HepG2 (cell line): Measurements from ENCODE around the gene LOXL3. TPM values are rescaled to one million over a fixed set of nuclear protein-coding genes. Genes with fewer than 3 reads are reported as not detected.

Experiments used
- ATAC-seq: fragments of 200-7000 bp; cut with Tn5 transposase; 3 replicates; pipeline ENCODE4 v1.9.1; 2020; ENCODE audit warnings: mild to moderate bottlenecking, moderate library complexity
- BruUV-seq: library from RNA; stranded (reverse); fragments of 400-500 nt; replicated peaks from 2 replicates; lab custom pipeline; 2021; lab: Mats Ljungman, UMichigan
- CTCF ChIA-PET: fragments of 300-600 bp; formaldehyde crosslinking; extraction: SDS; loops from one replicate; lab custom pipeline; 2021; ENCODE audit warnings: low total read pairs, inconsistent platforms, low intra/inter-chr PET ratio; lab: Yijun Ruan, JAX
- POLR2A ChIA-PET: fragments of 350-600 bp; sonication (Branson Sonifier 250); formaldehyde crosslinking; loops from one replicate; lab custom pipeline; 2020; ENCODE audit warnings: antibody characterized with exemption, inconsistent platforms; lab: Yijun Ruan, JAX
- DNase-seq: peaks from one replicate; pipeline ENCODE4 v3.0.0-alpha.2; 2015; ENCODE audit warnings: low spot score
- FAIRE-seq: peaks from 3 replicates; lab custom pipeline; 2011; peaks lifted over from hg19 to GRCh38; lab: Jason Lieb, UNC
- H2AFZ ChIP-seq: one replicate; pipeline ENCODE4 v1.6.1; 2011; ENCODE audit warnings: low read length, inconsistent platforms
- H3K27ac ChIP-seq: fragments of 300-600 bp; 3 replicates; pipeline ENCODE4 v1.8.0; 2011; ENCODE audit warnings: mixed run types, mild to moderate bottlenecking, mixed read lengths, low read length, inconsistent platforms; ENCODE audit not compliant: insufficient read depth; ENCODE audit errors: extremely low read length
- H3K27me3 ChIP-seq, 2 experiments: fragments of 200-600 bp in 1 of 2; 2 replicates in 1 of 2; 3 replicates in 1 of 2; pipeline versions ENCODE4 v1.6.0 to v1.8.0; 2011; ENCODE audit warnings: low read length in 2 of 2, mild to moderate bottlenecking in 2 of 2, moderate library complexity in 2 of 2, inconsistent platforms in 1 of 2; ENCODE audit not compliant: insufficient read depth in 2 of 2, control insufficient read depth in 1 of 2
- H3K36me3 ChIP-seq, 2 experiments: fragments of 200-600 bp in 1 of 2; replicated peaks in 1 of 2; 2 replicates in 1 of 2; 3 replicates in 1 of 2; pipeline versions ENCODE4 v1.5.1 to v1.8.0; 2011; ENCODE audit warnings: low read length in 2 of 2, inconsistent platforms in 1 of 2; ENCODE audit not compliant: insufficient read depth in 2 of 2, control insufficient read depth in 1 of 2
- H3K4me1 ChIP-seq: 2 replicates; pipeline ENCODE4 v1.5.1; 2012; ENCODE audit warnings: low read length, inconsistent platforms; ENCODE audit not compliant: insufficient read depth
- H3K4me2 ChIP-seq: 2 replicates; pipeline ENCODE4 v1.6.0; 2011; ENCODE audit warnings: low read depth, low read length, inconsistent platforms
- H3K4me3 ChIP-seq, 3 experiments: fragments of 200-600 bp in 1 of 3; sonication (generic), shearing (Covaris generic) in 1 of 3; replicated peaks in 1 of 3; 2 replicates each; pipeline ENCODE4 v1.5.1; 2011 to 2016; ENCODE audit warnings: low read length in 3 of 3, inconsistent platforms in 2 of 3, low read depth in 2 of 3, mild to moderate bottlenecking in 2 of 3, control low read depth in 1 of 3, mixed read lengths in 1 of 3; ENCODE audit not compliant: insufficient read depth in 1 of 3
- H3K79me2 ChIP-seq: one replicate; pipeline ENCODE4 v1.6.1; 2011; ENCODE audit warnings: low read length, inconsistent platforms; ENCODE audit not compliant: insufficient read depth
- H3K9ac ChIP-seq: 2 replicates; pipeline ENCODE4 v1.6.0; 2011; ENCODE audit warnings: mild to moderate bottlenecking, low read depth, low read length, inconsistent platforms; ENCODE audit not compliant: insufficient read depth
- H3K9me3 ChIP-seq: 2 replicates; pipeline ENCODE4 v1.5.1; 2012; ENCODE audit warnings: mild to moderate bottlenecking, low read length
- H4K20me1 ChIP-seq: 2 replicates; pipeline ENCODE4 v1.6.0; 2011; ENCODE audit warnings: inconsistent platforms, mild to moderate bottlenecking, low read length, moderate library complexity; ENCODE audit not compliant: insufficient read depth
- EHMT2 ChIP-seq: fragments of 200-600 bp; sonication (generic); IDR thresholded peaks from 2 replicates; pipeline ENCODE4 v1.7.0; 2017; ENCODE audit warnings: antibody characterized with exemption, low read depth, low read length, borderline replicate concordance
- KAT8 ChIP-seq: IDR thresholded peaks from 2 replicates; pipeline ENCODE4 v1.6.1; 2016; ENCODE audit warnings: missing genetic modification reagents, missing compliant biosample characterization
- KDM6A ChIP-seq: IDR thresholded peaks from 2 replicates; pipeline ENCODE4 v1.6.1; 2016; ENCODE audit warnings: low read depth
- MAF1 ChIP-seq: sonication (generic); formaldehyde crosslinking; IDR thresholded peaks from 2 replicates; pipeline ENCODE4 v1.5.0; 2020; ENCODE audit warnings: missing genetic modification reagents, borderline replicate concordance
- MZF1 ChIP-seq: sonication (generic); formaldehyde crosslinking; IDR thresholded peaks from 2 replicates; pipeline ENCODE4 v1.8.1; 2023; ENCODE audit warnings: mild to moderate bottlenecking, missing genetic modification reagents, borderline replicate concordance
- NAIF1 ChIP-seq: sonication (generic); formaldehyde crosslinking; IDR thresholded peaks from 2 replicates; pipeline ENCODE4 v1.5.0; 2020; ENCODE audit warnings: mild to moderate bottlenecking, missing genetic modification reagents, borderline replicate concordance
- PHF20 ChIP-seq: sonication (generic); formaldehyde crosslinking; IDR thresholded peaks from 2 replicates; pipeline ENCODE4 v1.5.0; 2020; ENCODE audit warnings: mild to moderate bottlenecking, missing genetic modification reagents
- PHF5A ChIP-seq: IDR thresholded peaks from one replicate; pipeline ENCODE4 v1.6.1; 2018; ENCODE audit warnings: low read depth, missing genetic modification reagents; ENCODE audit not compliant: unreplicated experiment
- PRPF4 ChIP-seq: fragments of 200-400 bp; formaldehyde crosslinking; IDR thresholded peaks from 2 replicates; pipeline ENCODE4 v1.6.1; 2016; ENCODE audit warnings: low read length, low read depth; ENCODE audit not compliant: poor library complexity, severe bottlenecking
- ZNF30 ChIP-seq: sonication (generic); formaldehyde crosslinking; IDR thresholded peaks from 2 replicates; pipeline ENCODE4 v1.5.0; 2020; ENCODE audit warnings: mild to moderate bottlenecking, missing genetic modification reagents
- ZNF550 ChIP-seq: sonication (generic); formaldehyde crosslinking; IDR thresholded peaks from 2 replicates; pipeline ENCODE4 v1.4.0; 2020; ENCODE audit warnings: mild to moderate bottlenecking, missing genetic modification reagents, borderline replicate concordance
- ZNF841 ChIP-seq: sonication (generic); formaldehyde crosslinking; IDR thresholded peaks from 2 replicates; pipeline ENCODE4 v1.8.1; 2023; ENCODE audit warnings: missing genetic modification reagents, borderline replicate concordance
- ZNF879 ChIP-seq: sonication (generic); formaldehyde crosslinking; IDR thresholded peaks from 2 replicates; pipeline ENCODE4 v1.8.1; 2023; ENCODE audit warnings: missing genetic modification reagents
- WGBS: methylation state at CpG from one replicate; pipeline ENCODE4 v1.1.6; 2017; ENCODE audit warnings: low lambda C conversion rate; 5-methylcytosine and 5-hydroxymethylcytosine counted together
- in situ Hi-C: cut with HindIII; loops from 2 replicates; pipeline ENCODE4 v1.10.0; 2017; ENCODE audit warnings: low pct_unique_long_range_greater_than_20kb; ENCODE audit not compliant: extremely low pct_ligation_motif_present
- intact Hi-C: fragments of 100-400 bp; cut with micrococcal nuclease; formaldehyde crosslinking; loops from one replicate; pipeline ENCODE4 v1.10.0; 2022; ENCODE audit not compliant: unreplicated experiment
- polyA plus RNA-seq, 8 experiments: library from polyadenylated mRNA; depleted of rRNA in 3 of 8; stranded (reverse) in 7 of 8; unstranded in 1 of 8; fragments of >200 nt; fragmentation: Illumina TruSeq in 4 of 8; extraction: Trizol in 4 of 8; gene quantifications; 2 replicates each; pipeline versions ENCODE4 v1.2.1 to v1.2.3, GENCODE V29; 2011 to 2016; ENCODE audit warnings: low read depth in 4 of 8, missing spikeins in 1 of 8, mixed read lengths in 1 of 8; ENCODE audit not compliant: insufficient read depth in 1 of 8
- total RNA-seq, 5 experiments: library from RNA; depleted of rRNA; stranded (reverse); fragments of >200 nt; fragmentation: Illumina TruSeq; extraction: Trizol; gene quantifications; 2 replicates each; pipeline ENCODE4 v1.2.3, GENCODE V29; 2016; ENCODE audit warnings: low read depth in 1 of 5
- TF ChIP-seq, protein P1 (sequence below): sonication (generic); formaldehyde crosslinking; IDR thresholded peaks from 2 replicates; pipeline ENCODE4 v1.4.0; 2020; ENCODE audit warnings: mild to moderate bottlenecking, missing genetic modification reagents
- TF ChIP-seq, protein P2 (sequence below), 2 experiments: sonication (generic) in 1 of 2; formaldehyde crosslinking in 1 of 2; IDR thresholded peaks; 2 replicates each; pipeline versions ENCODE4 v1.5.1 to v1.6.1; 2011 to 2020; ENCODE audit warnings: borderline replicate concordance in 1 of 2, low read depth in 1 of 2, low read length in 1 of 2, mild to moderate bottlenecking in 1 of 2, missing genetic modification reagents in 1 of 2, moderate library complexity in 1 of 2
- TF ChIP-seq, protein P3 (sequence below): sonication (generic); formaldehyde crosslinking; IDR thresholded peaks from 2 replicates; pipeline ENCODE4 v1.4.0; 2020; ENCODE audit warnings: mild to moderate bottlenecking, missing genetic modification reagents

The LOXL3 gene
- total and polyA plus RNA-seq, 2 of the 13 experiments (the other 11 are each of a cell fraction or from before 2014, with no cell fraction given) = 0.55 to 6.5 TPM

DNA sequence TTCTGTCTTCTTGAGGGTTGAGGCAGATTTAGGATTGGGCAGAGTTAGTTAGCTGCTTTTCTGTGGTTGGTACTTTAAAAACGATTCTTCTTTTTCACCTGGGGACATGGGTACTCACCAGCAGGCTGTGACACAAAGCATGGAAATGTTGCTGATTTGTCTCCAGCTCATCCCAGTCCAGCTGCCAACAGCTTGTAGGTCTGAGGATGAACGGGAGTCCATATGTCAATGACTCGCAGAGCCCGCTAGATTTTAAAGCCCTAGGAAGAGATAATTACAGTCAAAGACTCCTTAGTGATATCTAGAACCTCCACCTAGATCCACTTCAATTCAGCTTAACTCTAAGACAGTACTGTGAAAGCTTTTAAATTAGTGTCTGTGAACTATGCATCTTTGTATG, 21.6 kb upstream of the LOXL3 start:
- BruUV-seq = no TSS peak
- no peaks in the 10 kb centered on the region for H4K20me1 ChIP-seq
- H3K9ac ChIP-seq = no peak overlapping the region
- CTCF ChIA-PET = no interaction called here
- peaks cover 12% of the 10 kb centered on the region for H3K4me1 ChIP-seq
- TF ChIP-seq PRPF4 (no peak), ZNF30 (CRISPR knock-in tag) (no peak), NAIF1 (CRISPR knock-in tag) (no peak), ZNF879 (no peak), ZNF550 (CRISPR knock-in tag) (no peak), KAT8 (CRISPR knock-in tag) (no peak), PHF20 (CRISPR knock-in tag) (no peak), EHMT2 (no peak), MAF1 (CRISPR knock-in tag) (no peak), PHF5A (CRISPR knock-in tag) (no peak), MZF1 (CRISPR knock-in tag) (no peak), KDM6A (CRISPR knock-in tag) (no peak), ZNF841 (CRISPR knock-in tag) (no peak)
- TF ChIP-seq, protein P1, sequence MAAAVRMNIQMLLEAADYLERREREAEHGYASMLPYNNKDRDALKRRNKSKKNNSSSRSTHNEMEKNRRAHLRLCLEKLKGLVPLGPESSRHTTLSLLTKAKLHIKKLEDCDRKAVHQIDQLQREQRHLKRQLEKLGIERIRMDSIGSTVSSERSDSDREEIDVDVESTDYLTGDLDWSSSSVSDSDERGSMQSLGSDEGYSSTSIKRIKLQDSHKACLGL = no peak
- TF ChIP-seq, protein P2, sequence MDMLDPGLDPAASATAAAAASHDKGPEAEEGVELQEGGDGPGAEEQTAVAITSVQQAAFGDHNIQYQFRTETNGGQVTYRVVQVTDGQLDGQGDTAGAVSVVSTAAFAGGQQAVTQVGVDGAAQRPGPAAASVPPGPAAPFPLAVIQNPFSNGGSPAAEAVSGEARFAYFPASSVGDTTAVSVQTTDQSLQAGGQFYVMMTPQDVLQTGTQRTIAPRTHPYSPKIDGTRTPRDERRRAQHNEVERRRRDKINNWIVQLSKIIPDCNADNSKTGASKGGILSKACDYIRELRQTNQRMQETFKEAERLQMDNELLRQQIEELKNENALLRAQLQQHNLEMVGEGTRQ (IDR thresholded peaks at IDR 0.05; ENCODE audit: low read depth, low read length) = no peak
- TF ChIP-seq, protein P2 (CRISPR knock-in tag; IDR thresholded peaks at IDR 0.05; ENCODE audit: borderline replicate concordance) = no peak
- TF ChIP-seq, protein P3, sequence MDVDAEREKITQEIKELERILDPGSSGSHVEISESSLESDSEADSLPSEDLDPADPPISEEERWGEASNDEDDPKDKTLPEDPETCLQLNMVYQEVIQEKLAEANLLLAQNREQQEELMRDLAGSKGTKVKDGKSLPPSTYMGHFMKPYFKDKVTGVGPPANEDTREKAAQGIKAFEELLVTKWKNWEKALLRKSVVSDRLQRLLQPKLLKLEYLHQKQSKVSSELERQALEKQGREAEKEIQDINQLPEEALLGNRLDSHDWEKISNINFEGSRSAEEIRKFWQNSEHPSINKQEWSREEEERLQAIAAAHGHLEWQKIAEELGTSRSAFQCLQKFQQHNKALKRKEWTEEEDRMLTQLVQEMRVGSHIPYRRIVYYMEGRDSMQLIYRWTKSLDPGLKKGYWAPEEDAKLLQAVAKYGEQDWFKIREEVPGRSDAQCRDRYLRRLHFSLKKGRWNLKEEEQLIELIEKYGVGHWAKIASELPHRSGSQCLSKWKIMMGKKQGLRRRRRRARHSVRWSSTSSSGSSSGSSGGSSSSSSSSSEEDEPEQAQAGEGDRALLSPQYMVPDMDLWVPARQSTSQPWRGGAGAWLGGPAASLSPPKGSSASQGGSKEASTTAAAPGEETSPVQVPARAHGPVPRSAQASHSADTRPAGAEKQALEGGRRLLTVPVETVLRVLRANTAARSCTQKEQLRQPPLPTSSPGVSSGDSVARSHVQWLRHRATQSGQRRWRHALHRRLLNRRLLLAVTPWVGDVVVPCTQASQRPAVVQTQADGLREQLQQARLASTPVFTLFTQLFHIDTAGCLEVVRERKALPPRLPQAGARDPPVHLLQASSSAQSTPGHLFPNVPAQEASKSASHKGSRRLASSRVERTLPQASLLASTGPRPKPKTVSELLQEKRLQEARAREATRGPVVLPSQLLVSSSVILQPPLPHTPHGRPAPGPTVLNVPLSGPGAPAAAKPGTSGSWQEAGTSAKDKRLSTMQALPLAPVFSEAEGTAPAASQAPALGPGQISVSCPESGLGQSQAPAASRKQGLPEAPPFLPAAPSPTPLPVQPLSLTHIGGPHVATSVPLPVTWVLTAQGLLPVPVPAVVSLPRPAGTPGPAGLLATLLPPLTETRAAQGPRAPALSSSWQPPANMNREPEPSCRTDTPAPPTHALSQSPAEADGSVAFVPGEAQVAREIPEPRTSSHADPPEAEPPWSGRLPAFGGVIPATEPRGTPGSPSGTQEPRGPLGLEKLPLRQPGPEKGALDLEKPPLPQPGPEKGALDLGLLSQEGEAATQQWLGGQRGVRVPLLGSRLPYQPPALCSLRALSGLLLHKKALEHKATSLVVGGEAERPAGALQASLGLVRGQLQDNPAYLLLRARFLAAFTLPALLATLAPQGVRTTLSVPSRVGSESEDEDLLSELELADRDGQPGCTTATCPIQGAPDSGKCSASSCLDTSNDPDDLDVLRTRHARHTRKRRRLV (CRISPR knock-in tag) = no peak
- H3K79me2 ChIP-seq = no peaks in the 10 kb centered on the region
- H2AFZ ChIP-seq = no peak overlapping the region
- no peak overlapping the region for H3K4me3 ChIP-seq
- intact Hi-C loops = no loop called here
- H3K27ac ChIP-seq = no peak overlapping the region
- H3K4me2 ChIP-seq = no peak overlapping the region
- 48% methylated on average over 4 of the region's 4 CpGs for WGBS
- ATAC-seq = no peak
- no peaks in the 10 kb centered on the region for H3K9me3 ChIP-seq
- H3K27me3 ChIP-seq = peaks cover 0 to 27% of the 10 kb centered on the region in 2 experiments; a peak in 4 of 5 replicates
- POLR2A ChIA-PET = interaction anchor here (2.1 kb wide), 1 partner anchor 46 kb away, joined by 7 read pairs; the partner anchor contains the start of genes AUP1 and HTRA2
- in situ Hi-C loops = no loop called here
- H3K36me3 ChIP-seq = no peaks in the 10 kb centered on the region
- FAIRE-seq = no peak
- DNase-seq = no peak
